ENCODE measurements around the gene METAP1. TPM values are rescaled to one million over a fixed set of nuclear protein-coding genes. Genes with fewer than 3 reads are reported as not detected.

METAP1 gene
- total RNA-seq, 3 donors from 2014 or later: 53.7 to 70.1 (median 55.0) TPM

DNA sequence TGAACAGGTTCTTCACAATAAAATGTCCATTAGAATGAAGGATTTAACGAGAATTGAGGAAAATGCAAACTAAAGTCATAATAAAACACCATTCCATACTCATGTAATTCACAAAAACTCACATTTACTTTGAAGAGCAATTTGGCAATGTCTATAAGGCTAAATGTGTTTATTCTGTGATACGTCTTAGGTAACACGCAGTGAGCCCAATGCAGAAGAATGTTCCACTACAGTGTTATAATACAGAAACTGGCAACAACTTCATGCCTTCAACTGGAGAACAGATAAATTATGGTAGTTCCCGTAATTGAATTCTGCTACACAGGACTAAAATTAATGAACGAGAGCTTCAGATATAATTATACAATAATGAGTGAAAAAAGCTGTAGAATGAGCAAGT, 75.6 kb downstream of the METAP1 start:
- Histone ChIP-seq H3K4me3 (no peak overlapping the region), H3K36me3 (ENCODE audit: low read depth) (no peaks in the 10 kb centered on the region), H3K4me1 (ENCODE audit: low read depth) (peaks cover 2% of the 10 kb centered on the region), H3K9me3 (no peaks in the 10 kb centered on the region)
- ATAC-seq: no peak
- no peak for TF ChIP-seq CTCF (IDR thresholded peaks at IDR 0.05)
- no peak for DNase-seq
- intact Hi-C loops (cut with DNase I, micrococcal nuclease): no loop called here

- peaks cover 29% of the 10 kb centered on the region for H3K4me1 ChIP-seq (ENCODE audit: low read depth)
- DNase-seq (no peak), ATAC-seq (no peak)
- TF ChIP-seq CTCF (IDR thresholded peaks at IDR 0.05): no peak
- no peaks in the 10 kb centered on the region for H3K9me3 ChIP-seq
- no peaks in the 10 kb centered on the region for H3K36me3 ChIP-seq (ENCODE audit: low read depth)
- H3K4me3 ChIP-seq: no peak overlapping the region
- intact Hi-C loops (cut with DNase I, micrococcal nuclease): no loop called here
These were observed 79.3 kb downstream of the METAP1 start for GRCh38 chr4:99074816-99075215.

DNA sequence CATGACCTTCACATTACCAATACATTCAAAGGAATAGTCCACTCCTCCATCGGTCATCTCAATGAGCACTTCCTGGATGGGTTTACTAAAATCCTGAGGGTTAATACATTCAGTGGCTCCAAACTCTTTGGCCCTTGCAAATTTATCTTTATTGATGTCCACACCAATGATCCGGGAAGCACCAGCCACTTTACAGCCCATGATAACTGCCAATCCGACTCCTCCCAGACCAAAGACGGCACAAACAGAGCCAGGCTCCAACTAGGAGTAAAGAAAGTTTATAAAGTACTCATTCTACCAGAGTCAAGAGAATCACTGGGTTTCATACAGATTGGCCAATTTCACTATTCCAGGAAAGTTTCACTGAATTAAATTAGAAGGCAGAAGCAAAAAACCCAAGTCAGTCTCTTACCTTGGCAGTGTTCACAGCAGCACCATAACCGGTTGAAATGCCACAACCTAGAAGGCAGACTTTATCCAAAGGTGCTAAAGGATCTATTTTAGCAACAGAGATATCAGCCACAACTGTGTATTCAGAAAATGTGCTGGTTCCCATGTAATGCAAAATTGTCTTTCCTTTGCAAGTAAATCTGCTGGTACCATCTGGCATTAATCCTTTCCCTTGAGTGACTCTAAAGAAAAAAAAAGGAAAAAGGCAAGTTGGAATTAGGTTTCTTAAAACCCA, 80.9 kb downstream of the METAP1 start:
- Histone ChIP-seq H3K4me3 (no peak overlapping the region), H3K9me3 (no peaks in the 10 kb centered on the region), H3K4me1 (ENCODE audit: low read depth) (peaks cover 29% of the 10 kb centered on the region), H3K36me3 (ENCODE audit: low read depth) (no peaks in the 10 kb centered on the region)
- DNase-seq: peak in 1 of 3 donors; percentile 50
- peak; percentile 70 for ATAC-seq
- intact Hi-C loops (cut with DNase I, micrococcal nuclease): no loop called here
- no peak for TF ChIP-seq CTCF (IDR thresholded peaks at IDR 0.05)

DNA sequence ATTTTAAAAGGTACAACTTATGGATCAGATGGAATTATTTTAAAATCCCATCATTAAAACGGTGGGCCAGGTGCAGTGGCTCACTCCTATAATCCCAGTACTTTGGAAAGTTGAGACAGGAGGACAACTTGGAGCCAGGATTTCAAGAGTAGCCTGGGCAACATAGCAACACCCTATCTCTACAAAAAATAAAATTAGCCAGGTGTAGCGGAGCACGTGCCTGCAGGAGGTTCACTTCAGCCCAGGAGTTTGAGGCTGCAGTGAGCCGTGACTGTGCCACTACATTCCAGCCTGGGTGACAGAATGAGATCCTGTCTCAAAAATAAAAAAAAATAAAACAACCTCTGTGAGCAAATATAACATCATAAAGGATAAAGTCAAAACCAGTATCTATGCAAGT, 81.7 kb downstream of the METAP1 start:
- Histone ChIP-seq H3K4me1 (ENCODE audit: low read depth) (peaks cover 30% of the 10 kb centered on the region), H3K36me3 (ENCODE audit: low read depth) (no peaks in the 10 kb centered on the region), H3K4me3 (no peak overlapping the region), H3K9me3 (no peaks in the 10 kb centered on the region)
- no peak for ATAC-seq
- TF ChIP-seq CTCF (IDR thresholded peaks at IDR 0.05): no peak
- intact Hi-C loops (cut with DNase I, micrococcal nuclease): no loop called here
- DNase-seq: no peak

DNA sequence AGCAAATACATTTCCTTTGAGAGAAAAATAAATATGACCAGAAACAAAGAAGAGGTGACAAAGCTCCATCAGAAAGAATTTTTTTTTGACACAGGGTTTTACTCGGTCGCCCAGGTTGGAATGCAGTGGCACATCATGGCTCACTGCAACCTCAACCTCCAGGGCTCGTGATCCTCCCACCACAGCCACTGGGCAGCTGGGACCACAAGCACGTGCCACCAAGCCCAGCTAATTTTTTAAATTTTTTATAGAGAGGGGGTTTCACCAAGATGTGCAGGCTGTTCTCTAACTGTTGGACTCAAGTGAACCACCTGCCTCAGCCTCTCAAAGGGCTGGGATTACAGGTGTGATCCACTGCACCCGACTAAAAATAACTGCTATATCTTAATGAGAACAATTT, 82.8 kb downstream of the METAP1 start:
- intact Hi-C loops (cut with DNase I, micrococcal nuclease): no loop called here
- ATAC-seq: no peak
- no peak overlapping the region for H3K4me3 ChIP-seq
- DNase-seq: no peak
- peaks cover 40% of the 10 kb centered on the region for H3K4me1 ChIP-seq (ENCODE audit: low read depth)
- TF ChIP-seq CTCF (IDR thresholded peaks at IDR 0.05): no peak
- no peaks in the 10 kb centered on the region for H3K9me3 ChIP-seq
- H3K36me3 ChIP-seq (ENCODE audit: low read depth): no peaks in the 10 kb centered on the region

Measured in mucosa of descending colon (tissue), 3 donors.